ENCODE data around the gene RPP21. TPM values are rescaled to one million over a fixed set of nuclear protein-coding genes. Genes with fewer than 3 reads are reported as not detected.
"Not testable (repeated sequence)": the region's sequence is repeated elsewhere in the genome, so short reads cannot be mapped to it uniquely, and the experiment has no call there.

The RPP21 gene
- total and polyA plus RNA-seq, 3 donors from 2014 or later: 49.8 to 101 (median 94.3) TPM

- Histone ChIP-seq H3K4me3 (no peak overlapping the region), H3K36me3 (ENCODE audit: low read depth, missing control alignments) (no peaks in the 10 kb centered on the region), H3K27ac (no peak overlapping the region), H3K27me3 (no peaks in the 10 kb centered on the region), H3K4me1 (no peaks in the 10 kb centered on the region), H3K9me3 (no peaks in the 10 kb centered on the region)
- TF ChIP-seq POLR2A (IDR thresholded peaks at IDR 0.05): no peak
- TF ChIP-seq, protein P1, sequence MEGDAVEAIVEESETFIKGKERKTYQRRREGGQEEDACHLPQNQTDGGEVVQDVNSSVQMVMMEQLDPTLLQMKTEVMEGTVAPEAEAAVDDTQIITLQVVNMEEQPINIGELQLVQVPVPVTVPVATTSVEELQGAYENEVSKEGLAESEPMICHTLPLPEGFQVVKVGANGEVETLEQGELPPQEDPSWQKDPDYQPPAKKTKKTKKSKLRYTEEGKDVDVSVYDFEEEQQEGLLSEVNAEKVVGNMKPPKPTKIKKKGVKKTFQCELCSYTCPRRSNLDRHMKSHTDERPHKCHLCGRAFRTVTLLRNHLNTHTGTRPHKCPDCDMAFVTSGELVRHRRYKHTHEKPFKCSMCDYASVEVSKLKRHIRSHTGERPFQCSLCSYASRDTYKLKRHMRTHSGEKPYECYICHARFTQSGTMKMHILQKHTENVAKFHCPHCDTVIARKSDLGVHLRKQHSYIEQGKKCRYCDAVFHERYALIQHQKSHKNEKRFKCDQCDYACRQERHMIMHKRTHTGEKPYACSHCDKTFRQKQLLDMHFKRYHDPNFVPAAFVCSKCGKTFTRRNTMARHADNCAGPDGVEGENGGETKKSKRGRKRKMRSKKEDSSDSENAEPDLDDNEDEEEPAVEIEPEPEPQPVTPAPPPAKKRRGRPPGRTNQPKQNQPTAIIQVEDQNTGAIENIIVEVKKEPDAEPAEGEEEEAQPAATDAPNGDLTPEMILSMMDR (IDR thresholded peaks at IDR 0.05): no peak
- 86 to 90% methylated on average over 2 of the region's 2 CpGs for WGBS, 2 donors
- intact Hi-C loops (cut with DNase I; ENCODE audit: low total_unique reads): no loop called here
- DNase-seq: no peak
Measured at GRCh38 chr6:30363459-30363858, 18.5 kb downstream of the RPP21 start.

GRCh38 chr6:30364591-30364990 lies 19.6 kb downstream of the RPP21 start:
- intact Hi-C loops (cut with DNase I; ENCODE audit: low total_unique reads): no loop called here
- WGBS, 2 donors: 87 to 89% methylated on average over 2 of the region's 2 CpGs

DNA sequence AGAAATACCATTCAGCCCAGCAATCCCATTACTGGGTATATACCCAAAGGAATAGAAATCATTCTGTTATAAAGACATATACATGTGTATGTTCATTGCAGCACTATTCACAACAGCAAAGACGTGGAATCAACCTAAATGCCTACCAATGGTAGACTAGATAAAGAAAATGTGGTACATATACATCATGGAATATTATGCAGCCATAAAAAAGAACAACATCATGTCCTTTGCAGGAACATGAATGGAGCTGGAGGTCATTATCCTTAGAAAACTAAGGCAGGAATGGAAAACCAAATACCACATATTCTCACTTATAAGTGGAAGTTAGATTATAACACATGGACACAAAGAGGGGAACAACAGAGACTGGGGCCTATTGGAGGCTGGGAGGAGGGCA lies 24.3 kb downstream of the RPP21 start:
- 64 to 68% methylated on average over 1 of the region's 1 CpG for WGBS, 2 donors
- intact Hi-C loops (cut with DNase I; ENCODE audit: low total_unique reads); H3K4me1 ChIP-seq; DNase-seq; H3K27me3 ChIP-seq; H3K9me3 ChIP-seq; H3K36me3 ChIP-seq (ENCODE audit: low read depth, missing control alignments); H3K4me3 ChIP-seq; H3K27ac ChIP-seq: not testable (repeated sequence)

More at GRCh38 chr6:30364591-30364990, 19.6 kb downstream of the RPP21 start:
- Histone ChIP-seq H3K4me1 (no peaks in the 10 kb centered on the region), H3K4me3 (no peak overlapping the region), H3K9me3 (no peaks in the 10 kb centered on the region), H3K27ac (no peak overlapping the region), H3K36me3 (ENCODE audit: low read depth, missing control alignments) (no peaks in the 10 kb centered on the region), H3K27me3 (no peaks in the 10 kb centered on the region)
- no peak for DNase-seq
- no peak for TF ChIP-seq POLR2A (IDR thresholded peaks at IDR 0.05)
- TF ChIP-seq, protein P1 (IDR thresholded peaks at IDR 0.05): no peak

DNA sequence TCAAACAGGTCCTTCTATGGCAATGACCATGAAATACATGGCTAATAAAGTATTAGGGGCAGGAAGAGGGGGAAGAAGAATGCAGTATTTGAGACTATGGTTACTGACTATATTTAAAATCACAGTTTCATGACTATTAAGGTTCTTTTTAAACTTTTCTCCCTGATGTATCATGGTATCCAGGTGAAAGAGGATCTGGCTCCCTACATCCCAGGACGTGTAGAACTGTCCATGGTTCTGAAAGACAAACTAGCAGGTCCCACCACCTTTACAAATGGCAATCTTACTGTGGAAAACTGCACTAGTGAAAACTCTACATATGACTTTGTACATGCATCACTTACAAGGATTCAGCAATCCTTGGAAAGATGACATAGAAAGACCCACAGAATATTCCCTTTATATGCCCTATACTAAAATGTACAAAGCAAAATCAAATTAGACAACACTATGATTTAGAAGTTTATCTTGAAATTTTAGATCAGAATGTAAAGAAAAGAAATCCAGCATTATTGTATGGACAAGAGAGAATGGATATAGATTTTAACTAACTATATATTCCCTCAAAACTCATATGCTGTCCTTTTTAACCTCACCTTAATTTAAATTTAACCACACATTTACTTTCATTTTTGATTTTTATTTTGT lies 33.5 kb downstream of the RPP21 start:
- WGBS, 2 donors: 4 to 9% methylated on average over 1 of the region's 1 CpG
- H3K27ac ChIP-seq: no peak overlapping the region
- TF ChIP-seq, protein P1 (IDR thresholded peaks at IDR 0.05): no peak
- TF ChIP-seq POLR2A (IDR thresholded peaks at IDR 0.05): no peak
- no peaks in the 10 kb centered on the region for H3K9me3 ChIP-seq
- no peak overlapping the region for H3K4me3 ChIP-seq
- H3K36me3 ChIP-seq (ENCODE audit: low read depth, missing control alignments): no peaks in the 10 kb centered on the region
- no peaks in the 10 kb centered on the region for H3K27me3 ChIP-seq
- intact Hi-C loops (cut with DNase I; ENCODE audit: low total_unique reads): no loop called here
- H3K4me1 ChIP-seq: no peaks in the 10 kb centered on the region
- DNase-seq: no peak

DNA sequence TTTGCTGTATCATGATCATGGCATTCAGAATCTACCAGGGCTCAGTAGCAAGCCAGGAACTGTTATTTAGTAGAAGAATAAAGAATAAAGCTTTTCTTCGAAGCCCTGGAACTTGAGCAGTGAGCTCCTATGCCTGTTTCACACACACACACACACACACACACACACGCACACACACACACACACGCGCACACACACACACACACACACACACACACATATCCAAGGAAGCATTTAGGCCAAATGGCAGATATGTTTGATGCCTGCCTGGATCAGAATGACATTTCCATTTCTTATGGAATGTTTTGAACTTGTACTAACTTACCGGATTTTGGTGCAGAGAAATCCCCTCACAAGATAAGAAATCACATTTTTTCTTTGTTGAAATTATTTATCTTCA lies 35.5 kb downstream of the RPP21 start:
- Histone ChIP-seq H3K4me1 (no peaks in the 10 kb centered on the region), H3K36me3 (ENCODE audit: low read depth, missing control alignments) (no peaks in the 10 kb centered on the region), H3K9me3 (no peaks in the 10 kb centered on the region), H3K4me3 (no peak overlapping the region), H3K27ac (no peak overlapping the region), H3K27me3 (no peaks in the 10 kb centered on the region)
- 29 to 44% methylated on average over 5 of the region's 5 CpGs for WGBS, 2 donors
- DNase-seq: no peak
- TF ChIP-seq POLR2A (IDR thresholded peaks at IDR 0.05): no peak
- TF ChIP-seq, protein P1 (IDR thresholded peaks at IDR 0.05): no peak
- intact Hi-C loops (cut with DNase I; ENCODE audit: low total_unique reads): no loop called here

Data from testis (tissue), 3 donors.